Keratinocyte (primary cell): Measurements from ENCODE around the gene MDN1.

ENCODE experiments used
- CTCF ChIP-seq, 3 experiments: IDR thresholded peaks in 1 of 3; conservative IDR thresholded peaks in 1 of 3; optimal IDR thresholded peaks in 1 of 3; 2 replicates in 2 of 3; 3 replicates in 1 of 3; pipeline versions ENCODE3 to v1.5.1; 2011; ENCODE audit warnings: low read length in 3 of 3, mild to moderate bottlenecking in 3 of 3, moderate library complexity in 2 of 3, control low read depth in 1 of 3, inconsistent platforms in 1 of 3; ENCODE audit not compliant: insufficient read depth in 2 of 3; ENCODE audit errors: extremely low read depth in 1 of 3
- EZH2 ChIP-seq: IDR thresholded peaks from one replicate; pipeline ENCODE4 v1.6.1; 2012; ENCODE audit warnings: inconsistent platforms, mild to moderate bottlenecking, low read length, moderate library complexity

- TF ChIP-seq CTCF (optimal IDR thresholded peaks at IDR 0.05 in 1 of 3, IDR thresholded peaks at IDR 0.05 in 1 of 3, conservative IDR thresholded peaks at IDR 0.05 in 1 of 3; ENCODE audit: extremely low read depth in 1 of 3, insufficient read depth in 2 of 3, low read length in 3 of 3), result no peak
- TF ChIP-seq EZH2, result no peak
Measured at GRCh38 chr6:89630488-89630887, 189.1 kb downstream of the MDN1 start.
